ENCODE results near the gene SGTA.

DNA sequence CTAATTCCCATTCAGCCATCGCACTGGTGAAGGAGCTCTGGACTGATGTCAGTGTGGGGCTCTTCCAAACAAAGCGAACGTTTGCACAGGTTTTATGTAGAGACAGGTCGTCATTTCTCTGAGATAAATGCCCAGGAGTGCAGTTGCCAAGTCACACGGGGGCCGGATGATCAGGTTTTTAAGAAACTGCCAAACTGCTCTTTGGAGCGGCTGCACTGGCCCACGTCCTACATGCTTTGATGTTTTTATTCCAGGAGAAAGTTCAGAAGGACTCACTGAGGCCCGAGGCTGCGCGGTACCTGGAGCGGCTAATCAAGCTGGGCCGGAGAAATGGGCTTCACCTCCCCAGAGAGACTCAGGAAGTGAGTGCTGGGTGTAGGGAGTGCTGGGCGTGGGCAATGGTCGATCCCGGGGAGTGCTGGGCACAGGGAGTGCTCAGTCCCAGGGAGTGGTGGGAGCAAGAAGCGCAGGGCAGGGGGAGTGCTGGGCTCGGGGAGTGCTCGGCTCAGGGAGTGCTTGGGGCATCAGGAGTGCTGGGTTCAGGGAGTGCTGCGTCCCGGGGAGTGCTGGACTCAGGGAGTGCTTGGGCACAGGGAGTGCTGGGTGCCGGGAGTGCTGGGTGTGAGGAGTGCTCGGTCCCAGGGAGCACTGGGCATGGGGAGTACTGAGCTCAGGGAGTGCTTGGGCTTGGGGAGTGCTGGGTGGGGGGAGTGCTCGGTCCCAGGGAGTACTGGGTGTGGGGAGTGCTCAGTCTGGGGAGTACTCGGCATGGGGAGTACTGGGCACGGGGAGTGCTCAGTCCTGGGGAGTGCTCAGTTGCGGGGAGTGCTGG, 13.0 kb upstream of the SGTA start:
- TF ChIP-seq POLR2AphosphoS5 (IDR thresholded peaks at IDR 0.05; ENCODE audit: low read depth) (no peak), GABPA (IDR thresholded peaks at IDR 0.05; ENCODE audit: low read depth) (no peak)
- TF ChIP-seq, protein P1, sequence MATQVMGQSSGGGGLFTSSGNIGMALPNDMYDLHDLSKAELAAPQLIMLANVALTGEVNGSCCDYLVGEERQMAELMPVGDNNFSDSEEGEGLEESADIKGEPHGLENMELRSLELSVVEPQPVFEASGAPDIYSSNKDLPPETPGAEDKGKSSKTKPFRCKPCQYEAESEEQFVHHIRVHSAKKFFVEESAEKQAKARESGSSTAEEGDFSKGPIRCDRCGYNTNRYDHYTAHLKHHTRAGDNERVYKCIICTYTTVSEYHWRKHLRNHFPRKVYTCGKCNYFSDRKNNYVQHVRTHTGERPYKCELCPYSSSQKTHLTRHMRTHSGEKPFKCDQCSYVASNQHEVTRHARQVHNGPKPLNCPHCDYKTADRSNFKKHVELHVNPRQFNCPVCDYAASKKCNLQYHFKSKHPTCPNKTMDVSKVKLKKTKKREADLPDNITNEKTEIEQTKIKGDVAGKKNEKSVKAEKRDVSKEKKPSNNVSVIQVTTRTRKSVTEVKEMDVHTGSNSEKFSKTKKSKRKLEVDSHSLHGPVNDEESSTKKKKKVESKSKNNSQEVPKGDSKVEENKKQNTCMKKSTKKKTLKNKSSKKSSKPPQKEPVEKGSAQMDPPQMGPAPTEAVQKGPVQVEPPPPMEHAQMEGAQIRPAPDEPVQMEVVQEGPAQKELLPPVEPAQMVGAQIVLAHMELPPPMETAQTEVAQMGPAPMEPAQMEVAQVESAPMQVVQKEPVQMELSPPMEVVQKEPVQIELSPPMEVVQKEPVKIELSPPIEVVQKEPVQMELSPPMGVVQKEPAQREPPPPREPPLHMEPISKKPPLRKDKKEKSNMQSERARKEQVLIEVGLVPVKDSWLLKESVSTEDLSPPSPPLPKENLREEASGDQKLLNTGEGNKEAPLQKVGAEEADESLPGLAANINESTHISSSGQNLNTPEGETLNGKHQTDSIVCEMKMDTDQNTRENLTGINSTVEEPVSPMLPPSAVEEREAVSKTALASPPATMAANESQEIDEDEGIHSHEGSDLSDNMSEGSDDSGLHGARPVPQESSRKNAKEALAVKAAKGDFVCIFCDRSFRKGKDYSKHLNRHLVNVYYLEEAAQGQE (IDR thresholded peaks at IDR 0.05; ENCODE audit: insufficient replicate concordance, low read depth), result no peak
- TF ChIP-seq, protein P2, sequence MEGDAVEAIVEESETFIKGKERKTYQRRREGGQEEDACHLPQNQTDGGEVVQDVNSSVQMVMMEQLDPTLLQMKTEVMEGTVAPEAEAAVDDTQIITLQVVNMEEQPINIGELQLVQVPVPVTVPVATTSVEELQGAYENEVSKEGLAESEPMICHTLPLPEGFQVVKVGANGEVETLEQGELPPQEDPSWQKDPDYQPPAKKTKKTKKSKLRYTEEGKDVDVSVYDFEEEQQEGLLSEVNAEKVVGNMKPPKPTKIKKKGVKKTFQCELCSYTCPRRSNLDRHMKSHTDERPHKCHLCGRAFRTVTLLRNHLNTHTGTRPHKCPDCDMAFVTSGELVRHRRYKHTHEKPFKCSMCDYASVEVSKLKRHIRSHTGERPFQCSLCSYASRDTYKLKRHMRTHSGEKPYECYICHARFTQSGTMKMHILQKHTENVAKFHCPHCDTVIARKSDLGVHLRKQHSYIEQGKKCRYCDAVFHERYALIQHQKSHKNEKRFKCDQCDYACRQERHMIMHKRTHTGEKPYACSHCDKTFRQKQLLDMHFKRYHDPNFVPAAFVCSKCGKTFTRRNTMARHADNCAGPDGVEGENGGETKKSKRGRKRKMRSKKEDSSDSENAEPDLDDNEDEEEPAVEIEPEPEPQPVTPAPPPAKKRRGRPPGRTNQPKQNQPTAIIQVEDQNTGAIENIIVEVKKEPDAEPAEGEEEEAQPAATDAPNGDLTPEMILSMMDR (IDR thresholded peaks at IDR 0.05; ENCODE audit: insufficient read depth, low read length), result no peak
